Activated naive CD4-positive, alpha-beta T cell treated with anti-CD3 and anti-CD28 coated beads, Interleukin-2, amount 50 U/mL, for 24 hours (primary cell): ENCODE measurements around the gene IGFBP5.

Source experiments
- H3K27ac Mint-ChIP-seq: one replicate; pipeline ENCODE4 v1.8.0; 2021; ENCODE audit warnings: mild to moderate bottlenecking, mixed read lengths
- H3K27me3 Mint-ChIP-seq: one replicate; pipeline ENCODE4 v1.8.0; 2021; ENCODE audit warnings: mixed read lengths
- H3K36me3 Mint-ChIP-seq: one replicate; pipeline ENCODE4 v1.8.0; 2021; ENCODE audit warnings: mixed read lengths
- H3K4me1 Mint-ChIP-seq: one replicate; pipeline ENCODE4 v1.8.0; 2021; ENCODE audit warnings: mixed read lengths
- H3K4me3 Mint-ChIP-seq: one replicate; pipeline ENCODE4 v1.8.0; 2021; ENCODE audit warnings: mild to moderate bottlenecking, mixed read lengths
- H3K9me3 Mint-ChIP-seq: one replicate; pipeline ENCODE4 v1.8.0; 2021; ENCODE audit warnings: mixed read lengths

The IGFBP5 gene

GRCh38 chr2:216696751-216697560, 1.6 kb upstream of the IGFBP5 start:
- H3K4me3 Mint-ChIP-seq = no peak overlapping the region
- peaks cover 24% of the 10 kb centered on the region for H3K4me1 Mint-ChIP-seq
- no peaks in the 10 kb centered on the region for H3K36me3 Mint-ChIP-seq
- H3K27me3 Mint-ChIP-seq = peaks cover 34% of the 10 kb centered on the region
- H3K27ac Mint-ChIP-seq = no peak overlapping the region
- H3K9me3 Mint-ChIP-seq = no peaks in the 10 kb centered on the region

- Mint-ChIP-seq H3K4me3 (no peak overlapping the region), H3K4me1 (peaks cover 28% of the 10 kb centered on the region), H3K27ac (no peak overlapping the region), H3K9me3 (no peaks in the 10 kb centered on the region), H3K36me3 (no peaks in the 10 kb centered on the region), H3K27me3 (peaks cover 35% of the 10 kb centered on the region)
Observed at GRCh38 chr2:216696321-216696720, 972 bp upstream of the IGFBP5 start.

GRCh38 chr2:216694826-216695217, 527 bp downstream of the IGFBP5 start:
- no peaks in the 10 kb centered on the region for H3K9me3 Mint-ChIP-seq
- no peak overlapping the region for H3K27ac Mint-ChIP-seq
- peaks cover 40% of the 10 kb centered on the region for H3K27me3 Mint-ChIP-seq
- no peaks in the 10 kb centered on the region for H3K36me3 Mint-ChIP-seq
- H3K4me1 Mint-ChIP-seq = peaks cover 31% of the 10 kb centered on the region
- H3K4me3 Mint-ChIP-seq = no peak overlapping the region

GRCh38 chr2:216694082-216694825, 1.1 kb downstream of the IGFBP5 start:
- Mint-ChIP-seq H3K36me3 (no peaks in the 10 kb centered on the region), H3K27me3 (peaks cover 42% of the 10 kb centered on the region), H3K4me1 (peaks cover 31% of the 10 kb centered on the region), H3K9me3 (no peaks in the 10 kb centered on the region), H3K4me3 (peak overlapping the region; percentile 77), H3K27ac (no peak overlapping the region)

- Mint-ChIP-seq H3K27ac (no peak overlapping the region), H3K4me1 (peaks cover 31% of the 10 kb centered on the region), H3K9me3 (no peaks in the 10 kb centered on the region), H3K27me3 (peaks cover 42% of the 10 kb centered on the region), H3K4me3 (peak overlapping the region; percentile 77), H3K36me3 (no peaks in the 10 kb centered on the region)
Observed at GRCh38 chr2:216693414-216694080, 1.8 kb downstream of the IGFBP5 start.

GRCh38 chr2:216692636-216693413, 2.5 kb downstream of the IGFBP5 start:
- H3K27me3 Mint-ChIP-seq = peaks cover 43% of the 10 kb centered on the region
- H3K4me1 Mint-ChIP-seq = peaks cover 31% of the 10 kb centered on the region
- H3K4me3 Mint-ChIP-seq = peak overlapping the region; percentile 82
- no peaks in the 10 kb centered on the region for H3K36me3 Mint-ChIP-seq
- peak overlapping the region; percentile 46 for H3K27ac Mint-ChIP-seq
- no peaks in the 10 kb centered on the region for H3K9me3 Mint-ChIP-seq

- H3K27ac Mint-ChIP-seq = no peak overlapping the region
- no peaks in the 10 kb centered on the region for H3K36me3 Mint-ChIP-seq
- H3K9me3 Mint-ChIP-seq = no peaks in the 10 kb centered on the region
- peaks cover 36% of the 10 kb centered on the region for H3K27me3 Mint-ChIP-seq
- peak overlapping the region; percentile 45 for H3K4me3 Mint-ChIP-seq
- peaks cover 31% of the 10 kb centered on the region for H3K4me1 Mint-ChIP-seq
Observed at GRCh38 chr2:216690853-216691741, 4.3 kb downstream of the IGFBP5 start.

- no peaks in the 10 kb centered on the region for H3K9me3 Mint-ChIP-seq
- H3K27me3 Mint-ChIP-seq = peaks cover 36% of the 10 kb centered on the region
- peaks cover 31% of the 10 kb centered on the region for H3K4me1 Mint-ChIP-seq
- no peak overlapping the region for H3K4me3 Mint-ChIP-seq
- H3K27ac Mint-ChIP-seq = no peak overlapping the region
- no peaks in the 10 kb centered on the region for H3K36me3 Mint-ChIP-seq
Observed at GRCh38 chr2:216690456-216690852, 4.9 kb downstream of the IGFBP5 start.

GRCh38 chr2:216689397-216689796, 6.0 kb downstream of the IGFBP5 start:
- H3K4me1 Mint-ChIP-seq = peaks cover 27% of the 10 kb centered on the region
- H3K4me3 Mint-ChIP-seq = no peak overlapping the region
- H3K27me3 Mint-ChIP-seq = peaks cover 35% of the 10 kb centered on the region
- no peak overlapping the region for H3K27ac Mint-ChIP-seq
- H3K36me3 Mint-ChIP-seq = no peaks in the 10 kb centered on the region
- H3K9me3 Mint-ChIP-seq = no peaks in the 10 kb centered on the region

GRCh38 chr2:216688731-216689340, 6.5 kb downstream of the IGFBP5 start:
- Mint-ChIP-seq H3K27ac (no peak overlapping the region), H3K4me1 (peaks cover 22% of the 10 kb centered on the region), H3K27me3 (peaks cover 32% of the 10 kb centered on the region), H3K36me3 (no peaks in the 10 kb centered on the region), H3K4me3 (no peak overlapping the region), H3K9me3 (no peaks in the 10 kb centered on the region)

- Mint-ChIP-seq H3K4me3 (no peak overlapping the region), H3K27me3 (peaks cover 25% of the 10 kb centered on the region), H3K9me3 (no peaks in the 10 kb centered on the region), H3K4me1 (peaks cover 14% of the 10 kb centered on the region), H3K27ac (no peak overlapping the region), H3K36me3 (no peaks in the 10 kb centered on the region)
Observed at GRCh38 chr2:216687646-216688045, 7.7 kb downstream of the IGFBP5 start.

- Mint-ChIP-seq H3K4me3 (no peak overlapping the region), H3K27me3 (peaks cover 21% of the 10 kb centered on the region), H3K9me3 (no peaks in the 10 kb centered on the region), H3K27ac (no peak overlapping the region), H3K36me3 (no peaks in the 10 kb centered on the region), H3K4me1 (peaks cover 9% of the 10 kb centered on the region)
Observed at GRCh38 chr2:216687111-216687510, 8.2 kb downstream of the IGFBP5 start.

- H3K36me3 Mint-ChIP-seq = no peaks in the 10 kb centered on the region
- no peak overlapping the region for H3K27ac Mint-ChIP-seq
- no peaks in the 10 kb centered on the region for H3K4me1 Mint-ChIP-seq
- H3K4me3 Mint-ChIP-seq = no peak overlapping the region
- no peaks in the 10 kb centered on the region for H3K9me3 Mint-ChIP-seq
- peaks cover 24% of the 10 kb centered on the region for H3K27me3 Mint-ChIP-seq
Observed at GRCh38 chr2:216685327-216685875, 9.9 kb downstream of the IGFBP5 start.

- Mint-ChIP-seq H3K9me3 (no peaks in the 10 kb centered on the region), H3K4me3 (no peak overlapping the region), H3K27me3 (peaks cover 20% of the 10 kb centered on the region), H3K27ac (no peak overlapping the region), H3K36me3 (no peaks in the 10 kb centered on the region), H3K4me1 (no peaks in the 10 kb centered on the region)
Observed at GRCh38 chr2:216683846-216684245, 11.5 kb downstream of the IGFBP5 start.
